ENCODE results near the gene LDLRAD3. TPM values are rescaled to one million over a fixed set of nuclear protein-coding genes. Genes with fewer than 3 reads are reported as not detected.

LDLRAD3 gene
- total RNA-seq, 1 experiment from 2014 or later = 28.1 TPM

- DNase-seq (ENCODE audit: low read depth, low spot score) = no peak
- Histone ChIP-seq H3K4me3 (ENCODE audit: low read depth in 2 of 2, low read length in 2 of 2) (no peak overlapping the region), H3K27ac (ENCODE audit: low read length) (no peak overlapping the region), H3K27me3 (ENCODE audit: control insufficient read depth, insufficient read depth, low read length) (no peaks in the 10 kb centered on the region), H3K4me1 (ENCODE audit: control insufficient read depth, insufficient read depth, low read length) (0 out of 2 replicates have a peak, but pooled peaks cover 4% of the 10 kb centered on the region), H3K36me3 (ENCODE audit: control insufficient read depth, insufficient read depth, low read length) (no peaks in the 10 kb centered on the region), H3K9me3 (ENCODE audit: control insufficient read depth, insufficient read depth, low read depth, low read length) (no peaks in the 10 kb centered on the region)
- TF ChIP-seq TCF7L2 (IDR thresholded peaks at IDR 0.05; ENCODE audit: low read depth, low read length) = no peak
- no peak for TF ChIP-seq POLR2AphosphoS5 (IDR thresholded peaks at IDR 0.05; ENCODE audit: low read depth, low read length)
- peak; percentile 50 to 67; a peak in 3 of 4 replicates for TF ChIP-seq REST (IDR thresholded peaks at IDR 0.05; ENCODE audit: insufficient read depth in 1 of 2, low read depth in 2 of 2, low read length in 1 of 2)
- ChIA-PET CTCF (no interaction called here), POLR2A (no interaction called here)
- no peak for ATAC-seq
- in situ Hi-C loops (cut with HindIII; ENCODE audit: low pct_unique_long_range_greater_than_20kb, low sequenced_read_pairs) = no loop called here
- no TSS peak for BruUV-seq (replicated peaks)
- intact Hi-C loops (cut with micrococcal nuclease; ENCODE audit: unreplicated experiment) = no loop called here
Measured at GRCh38 chr11:36105743-36106581, 162.1 kb downstream of the LDLRAD3 start.

- Histone ChIP-seq H3K27me3 (ENCODE audit: control insufficient read depth, insufficient read depth, low read length) (no peaks in the 10 kb centered on the region), H3K4me1 (ENCODE audit: control insufficient read depth, insufficient read depth, low read length) (0 out of 2 replicates have a peak, but pooled peaks cover 4% of the 10 kb centered on the region), H3K36me3 (ENCODE audit: control insufficient read depth, insufficient read depth, low read length) (no peaks in the 10 kb centered on the region), H3K27ac (ENCODE audit: low read length) (no peak overlapping the region), H3K4me3 (ENCODE audit: low read depth in 2 of 2, low read length in 2 of 2) (no peak overlapping the region), H3K9me3 (ENCODE audit: control insufficient read depth, insufficient read depth, low read depth, low read length) (0 out of 2 replicates have a peak, but pooled peaks cover under 1% of the 10 kb centered on the region)
- no peak for TF ChIP-seq CTCF (IDR thresholded peaks at IDR 0.05)
- no peak for TF ChIP-seq POLR2AphosphoS5 (IDR thresholded peaks at IDR 0.05; ENCODE audit: low read depth, low read length)
- no peak for TF ChIP-seq SIN3A (IDR thresholded peaks at IDR 0.05; ENCODE audit: borderline replicate concordance, insufficient read depth, low read depth, low read length)
- TF ChIP-seq REST (IDR thresholded peaks at IDR 0.05; ENCODE audit: insufficient read depth in 1 of 2, low read depth in 2 of 2, low read length in 1 of 2) = no peak
- no peak for TF ChIP-seq TCF7L2 (IDR thresholded peaks at IDR 0.05; ENCODE audit: low read depth, low read length)
- POLR2A ChIA-PET = interaction anchor here (0.7 kb wide), 1 partner anchor 9 kb away, joined by 4 read pairs; no protein-coding TSS in a partner anchor
- in situ Hi-C loops (cut with HindIII; ENCODE audit: low pct_unique_long_range_greater_than_20kb, low sequenced_read_pairs) = no loop called here
- no TSS peak for BruUV-seq (replicated peaks)
- intact Hi-C loops (cut with micrococcal nuclease; ENCODE audit: unreplicated experiment) = no loop called here
- ATAC-seq (no peak), DNase-seq (ENCODE audit: low read depth, low spot score) (no peak)
- CTCF ChIA-PET = no interaction called here
Measured at GRCh38 chr11:36107547-36107946, 163.7 kb downstream of the LDLRAD3 start.

All from Panc1 (cell line).